ENCODE data around the gene OR13C5. TPM values are rescaled to one million over a fixed set of nuclear protein-coding genes. Genes with fewer than 3 reads are reported as not detected.
"Not testable (repeated sequence)": the region's sequence is repeated elsewhere in the genome, so short reads cannot be mapped to it uniquely, and the experiment has no call there.

OR13C5 gene
- total RNA-seq (2021; ENCODE audit: unreplicated experiment) (not detected), Bru-seq, nascent RNA (not detected), BruChase-seq, experiment 1, labeled RNA remaining after a 6-hour chase (not detected), BruChase-seq, experiment 2, labeled RNA remaining after a 2-hour chase (percentile 8 among the genes with signal in this experiment)
- polyA plus RNA-seq (2012): not detected in 2 replicates
- long read RNA-seq: 0 reads

GRCh38 chr9:104599313-104599712, at the start of gene OR13C5:
TSS of gene OR13C5 (minus strand) at chr9:104599413. CDS start at chr9:104599413, 0 bp downstream.
- ATAC-seq; POLR2A ChIA-PET; BruUV-seq (replicated peaks); H4K20me1 ChIP-seq (ENCODE audit: insufficient read depth); H3K27ac ChIP-seq (ENCODE audit: low read depth, low read length); H3K4me1 ChIP-seq (ENCODE audit: control insufficient read depth in 1 of 2, insufficient read depth in 2 of 2, low read length in 2 of 2); H2AFZ ChIP-seq (ENCODE audit: low read depth, low read length, poor library complexity, severe bottlenecking); CTCF ChIA-PET; H3K9ac ChIP-seq (ENCODE audit: low read length); H3K4me2 ChIP-seq (ENCODE audit: low read length); H3K9me3 ChIP-seq (ENCODE audit: control insufficient read depth in 1 of 2, insufficient read depth in 1 of 2, low read depth in 1 of 2, low read length in 2 of 2); H3K79me2 ChIP-seq (ENCODE audit: insufficient read depth, low read length); intact Hi-C loops (cut with micrococcal nuclease); DNase-seq (ENCODE audit: low read depth, low spot score); H3K36me3 ChIP-seq (ENCODE audit: control insufficient read depth in 1 of 2, insufficient read depth in 2 of 2, low read length in 2 of 2); H3K9me2 ChIP-seq (ENCODE audit: insufficient read depth); H3K4me3 ChIP-seq (replicated peaks in 1 of 2; ENCODE audit: low read depth in 1 of 2, low read length in 2 of 2); RAD21 ChIA-PET (ENCODE audit: low non-redundant PET in 1 of 2, low total read pairs in 2 of 2, uncharacterized antibody in 2 of 2, unreplicated experiment in 2 of 2); H3K27me3 ChIP-seq (ENCODE audit: insufficient read depth, low read length): not testable (repeated sequence)

GRCh38 chr9:104635456-104635855, 36.2 kb upstream of the OR13C5 start:
- H3K4me3 ChIP-seq (replicated peaks in 1 of 2; ENCODE audit: low read depth in 1 of 2, low read length in 2 of 2): no peak overlapping the region
- POLR2A ChIA-PET: no interaction called here
- DNase-seq (ENCODE audit: low read depth, low spot score): no peak
- CTCF ChIA-PET: no interaction called here
- no peak for ATAC-seq
- RAD21 ChIA-PET (ENCODE audit: low non-redundant PET in 1 of 2, low total read pairs in 2 of 2, uncharacterized antibody in 2 of 2, unreplicated experiment in 2 of 2): no interaction called here
- intact Hi-C loops (cut with micrococcal nuclease): no loop called here
- no peak overlapping the region for H3K27ac ChIP-seq (ENCODE audit: low read depth, low read length)
- H3K27me3 ChIP-seq (ENCODE audit: insufficient read depth, low read length): no peaks in the 10 kb centered on the region
- H3K4me2 ChIP-seq (ENCODE audit: low read length): no peak overlapping the region
- no TSS peak for BruUV-seq (replicated peaks)
- no peaks in the 10 kb centered on the region for H3K36me3 ChIP-seq (ENCODE audit: control insufficient read depth in 1 of 2, insufficient read depth in 2 of 2, low read length in 2 of 2)
- no peak overlapping the region for H3K9ac ChIP-seq (ENCODE audit: low read length)
- H3K9me3 ChIP-seq (ENCODE audit: control insufficient read depth in 1 of 2, insufficient read depth in 1 of 2, low read depth in 1 of 2, low read length in 2 of 2): no peaks in the 10 kb centered on the region
- no peak overlapping the region for H2AFZ ChIP-seq (ENCODE audit: low read depth, low read length, poor library complexity, severe bottlenecking)
- no peaks in the 10 kb centered on the region for H3K79me2 ChIP-seq (ENCODE audit: insufficient read depth, low read length)
- no peaks in the 10 kb centered on the region for H3K4me1 ChIP-seq (ENCODE audit: control insufficient read depth in 1 of 2, insufficient read depth in 2 of 2, low read length in 2 of 2)
- H4K20me1 ChIP-seq (ENCODE audit: insufficient read depth): no peaks in the 10 kb centered on the region
- H3K9me2 ChIP-seq (ENCODE audit: insufficient read depth): no peaks in the 10 kb centered on the region
- TF ChIP-seq SP1 (IDR thresholded peaks at IDR 0.05; ENCODE audit: low read depth): no peak
- TF ChIP-seq SIN3A (IDR thresholded peaks at IDR 0.05; ENCODE audit: low read depth): no peak
- TF ChIP-seq ZFX (IDR thresholded peaks at IDR 0.05): no peak
- no peak for TF ChIP-seq POLR2A (IDR thresholded peaks at IDR 0.05; ENCODE audit: borderline replicate concordance, extremely low read depth, insufficient read depth, insufficient read length)
- TF ChIP-seq YY1 (IDR thresholded peaks at IDR 0.05; ENCODE audit: extremely low read depth, insufficient replicate concordance, low read depth, low read length): no peak
- TF ChIP-seq, protein P1, sequence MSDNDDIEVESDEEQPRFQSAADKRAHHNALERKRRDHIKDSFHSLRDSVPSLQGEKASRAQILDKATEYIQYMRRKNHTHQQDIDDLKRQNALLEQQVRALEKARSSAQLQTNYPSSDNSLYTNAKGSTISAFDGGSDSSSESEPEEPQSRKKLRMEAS (IDR thresholded peaks at IDR 0.05): no peak
- no peak for TF ChIP-seq ZBTB33 (IDR thresholded peaks at IDR 0.05; ENCODE audit: extremely low read depth, insufficient replicate concordance, low read length)
- TF ChIP-seq ZNF274 (IDR thresholded peaks at IDR 0.05; ENCODE audit: low read depth, low read length): no peak
- TF ChIP-seq SRF (IDR thresholded peaks at IDR 0.05; ENCODE audit: low read depth): no peak
- TF ChIP-seq EGR1 (IDR thresholded peaks at IDR 0.05; ENCODE audit: low read depth): no peak
- no peak for TF ChIP-seq EZH2 (IDR thresholded peaks at IDR 0.05)
- no peak for TF ChIP-seq EZH2phosphoT487 (IDR thresholded peaks at IDR 0.05; ENCODE audit: borderline replicate concordance)
- TF ChIP-seq POLR2AphosphoS5 (IDR thresholded peaks at IDR 0.05; ENCODE audit: low read depth, low read length): no peak
- no peak for TF ChIP-seq ATF3 (IDR thresholded peaks at IDR 0.05)
- TF ChIP-seq JUND (IDR thresholded peaks at IDR 0.05): no peak
- TF ChIP-seq, protein P2, sequence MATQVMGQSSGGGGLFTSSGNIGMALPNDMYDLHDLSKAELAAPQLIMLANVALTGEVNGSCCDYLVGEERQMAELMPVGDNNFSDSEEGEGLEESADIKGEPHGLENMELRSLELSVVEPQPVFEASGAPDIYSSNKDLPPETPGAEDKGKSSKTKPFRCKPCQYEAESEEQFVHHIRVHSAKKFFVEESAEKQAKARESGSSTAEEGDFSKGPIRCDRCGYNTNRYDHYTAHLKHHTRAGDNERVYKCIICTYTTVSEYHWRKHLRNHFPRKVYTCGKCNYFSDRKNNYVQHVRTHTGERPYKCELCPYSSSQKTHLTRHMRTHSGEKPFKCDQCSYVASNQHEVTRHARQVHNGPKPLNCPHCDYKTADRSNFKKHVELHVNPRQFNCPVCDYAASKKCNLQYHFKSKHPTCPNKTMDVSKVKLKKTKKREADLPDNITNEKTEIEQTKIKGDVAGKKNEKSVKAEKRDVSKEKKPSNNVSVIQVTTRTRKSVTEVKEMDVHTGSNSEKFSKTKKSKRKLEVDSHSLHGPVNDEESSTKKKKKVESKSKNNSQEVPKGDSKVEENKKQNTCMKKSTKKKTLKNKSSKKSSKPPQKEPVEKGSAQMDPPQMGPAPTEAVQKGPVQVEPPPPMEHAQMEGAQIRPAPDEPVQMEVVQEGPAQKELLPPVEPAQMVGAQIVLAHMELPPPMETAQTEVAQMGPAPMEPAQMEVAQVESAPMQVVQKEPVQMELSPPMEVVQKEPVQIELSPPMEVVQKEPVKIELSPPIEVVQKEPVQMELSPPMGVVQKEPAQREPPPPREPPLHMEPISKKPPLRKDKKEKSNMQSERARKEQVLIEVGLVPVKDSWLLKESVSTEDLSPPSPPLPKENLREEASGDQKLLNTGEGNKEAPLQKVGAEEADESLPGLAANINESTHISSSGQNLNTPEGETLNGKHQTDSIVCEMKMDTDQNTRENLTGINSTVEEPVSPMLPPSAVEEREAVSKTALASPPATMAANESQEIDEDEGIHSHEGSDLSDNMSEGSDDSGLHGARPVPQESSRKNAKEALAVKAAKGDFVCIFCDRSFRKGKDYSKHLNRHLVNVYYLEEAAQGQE (IDR thresholded peaks at IDR 0.05; ENCODE audit: low read depth): no peak
- TF ChIP-seq FOSL1 (IDR thresholded peaks at IDR 0.05; ENCODE audit: low read depth): no peak
